CD4-positive, alpha-beta memory T cell (primary cell): ENCODE results near the gene RASGRP1. TPM values are rescaled to one million over a fixed set of nuclear protein-coding genes. Genes with fewer than 3 reads are reported as not detected.

ENCODE experiments used
- CTCF ChIA-PET: fragments of 350-600 bp; sonication (Branson Sonifier 250); formaldehyde crosslinking; loops from one replicate; lab custom pipeline; 2021; ENCODE audit warnings: inconsistent platforms; ENCODE audit not compliant: partially characterized antibody; lab: Charles Lee
- POLR2A ChIA-PET: fragments of 350-600 bp; sonication (Branson Sonifier 250); formaldehyde crosslinking; loops from one replicate; lab custom pipeline; 2021; ENCODE audit not compliant: partially characterized antibody; lab: Charles Lee
- DNase-seq, 5 donors: peaks; one replicate each; pipeline versions ENCODE4 v3.0.0 to v3.0.0-alpha.2; 2020 to 2022; ENCODE audit warnings: mixed read lengths in 1 of 5
- H3K27ac ChIP-seq: one replicate; pipeline ENCODE4 v1.7.0; 2013; ENCODE audit warnings: low read depth, low read length
- H3K27me3 ChIP-seq: 2 replicates; pipeline ENCODE4 v1.7.0; 2013; ENCODE audit warnings: mild to moderate bottlenecking, low read length, moderate library complexity; ENCODE audit not compliant: insufficient read depth
- H3K36me3 ChIP-seq: 2 replicates; pipeline ENCODE4 v1.7.0; 2013; ENCODE audit warnings: mild to moderate bottlenecking, low read length, moderate library complexity; ENCODE audit not compliant: insufficient read depth
- H3K4me1 ChIP-seq: 2 replicates; pipeline ENCODE4 v1.7.0; 2013; ENCODE audit warnings: mild to moderate bottlenecking, low read length, moderate library complexity; ENCODE audit not compliant: insufficient read depth
- H3K4me3 ChIP-seq, 2 donors: one replicate each; pipeline ENCODE4 v1.7.0; 2013; ENCODE audit warnings: low read length in 2 of 2, mild to moderate bottlenecking in 1 of 2
- H3K9me3 ChIP-seq, 2 donors: one replicate each; pipeline ENCODE4 v1.7.0; 2013; ENCODE audit warnings: low read length in 2 of 2, control low read depth in 1 of 2; ENCODE audit not compliant: control insufficient read depth in 1 of 2
- H3K27ac Mint-ChIP-seq, 7 donors: one replicate each; pipeline ENCODE4 v1.8.0; 2020 to 2021; ENCODE audit warnings: mixed read lengths in 7 of 7, mild to moderate bottlenecking in 6 of 7, inconsistent platforms in 3 of 7, moderate library complexity in 3 of 7
- H3K27me3 Mint-ChIP-seq, 2 donors: one replicate each; pipeline ENCODE4 v1.8.0; 2020 to 2021; ENCODE audit warnings: mixed read lengths in 2 of 2
- H3K36me3 Mint-ChIP-seq, 2 donors: one replicate each; pipeline ENCODE4 v1.8.0; 2020 to 2021; ENCODE audit warnings: mixed read lengths in 2 of 2, inconsistent platforms in 1 of 2, mild to moderate bottlenecking in 1 of 2
- H3K4me1 Mint-ChIP-seq, 4 donors: one replicate each; pipeline ENCODE4 v1.8.0; 2020 to 2021; ENCODE audit warnings: mixed read lengths in 4 of 4, mild to moderate bottlenecking in 1 of 4
- H3K4me3 Mint-ChIP-seq, 8 donors: one replicate each; pipeline ENCODE4 v1.8.0; 2020 to 2021; ENCODE audit warnings: mixed read lengths in 8 of 8, mild to moderate bottlenecking in 7 of 8, moderate library complexity in 6 of 8, inconsistent platforms in 3 of 8
- H3K9me3 Mint-ChIP-seq, 8 donors: one replicate each; pipeline ENCODE4 v1.8.0; 2020 to 2021; ENCODE audit warnings: mixed read lengths in 8 of 8, mild to moderate bottlenecking in 5 of 8, inconsistent platforms in 3 of 8, moderate library complexity in 1 of 8
- intact Hi-C: fragments of 100-400 bp; cut with micrococcal nuclease; formaldehyde crosslinking; loops from one replicate; pipeline ENCODE4 v1.15.1; 2023
- polyA plus RNA-seq, 2 donors: library from polyadenylated mRNA; unstranded; fragments of 300-500 nt; fragmentation: Illumina TruSeq; gene quantifications; one replicate each; pipeline ENCODE4 v1.2.3, GENCODE V29; 2021
- total RNA-seq, 2 experiments: library from RNA; stranded (reverse); gene quantifications; one replicate each; pipeline ENCODE4 v1.2.3, GENCODE V29; 2021

Gene RASGRP1
- total and polyA plus RNA-seq, 4 experiments from 2014 or later = 47.8 to 125 (median 104) TPM

DNA sequence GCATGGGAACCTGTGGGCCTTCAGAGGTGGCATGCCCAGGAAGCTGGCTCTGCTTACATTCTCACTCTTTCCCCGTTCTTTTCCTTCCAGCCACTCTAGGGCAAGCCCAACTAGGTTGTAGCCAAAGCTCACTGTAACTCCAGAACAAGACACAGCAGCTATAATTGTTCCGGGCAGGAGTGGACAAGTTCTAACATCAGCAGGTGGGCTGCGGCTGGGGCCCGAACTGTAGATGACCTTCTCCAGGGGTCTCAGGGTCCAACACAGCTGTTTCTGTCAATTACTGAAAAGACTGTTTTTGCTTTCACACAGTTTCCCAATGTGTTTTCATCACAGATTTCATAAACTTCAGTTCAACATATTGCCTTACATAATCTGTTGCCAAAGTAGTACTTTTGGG lies 11.5 kb downstream of the RASGRP1 start:
- CTCF ChIA-PET = interaction anchor here (0.7 to 4.4 kb wide), 7 partner anchors 10 to 147 kb away, joined by 3 to 57 read pairs (median 11); partner anchors contain the start of gene RASGRP1
- no peaks in the 10 kb centered on the region for H3K9me3 Mint-ChIP-seq

GRCh38 chr15:38551720-38552648 lies 12.6 kb downstream of the RASGRP1 start:
- intact Hi-C loops = loop anchor here (1.0 kb wide), 2 partner anchors 8 to 11 kb away; no protein-coding TSS in a partner anchor
- H3K4me1 Mint-ChIP-seq = peaks cover 81 to 94% (median 87%) of the 10 kb centered on the region in 4 donors
- H3K27ac Mint-ChIP-seq = peak overlapping the region; percentile 60 to 91 (median 87)
- no peaks in the 10 kb centered on the region for H3K27me3 Mint-ChIP-seq
- POLR2A ChIA-PET = interaction anchor here (0.7 to 7.3 kb wide), 12 partner anchors 9 to 136 kb away, joined by 3 to 74 read pairs (median 6); partner anchors contain the start of gene RASGRP1
- Histone ChIP-seq H3K36me3 (peaks cover 56% of the 10 kb centered on the region), H3K27ac (peak overlapping the region; percentile 28), H3K9me3 (no peaks in the 10 kb centered on the region), H3K4me3 (no peak overlapping the region), H3K27me3 (no peaks in the 10 kb centered on the region), H3K4me1 (peaks cover 100% of the 10 kb centered on the region)
- peak overlapping the region; percentile 57 to 83 (median 72) for H3K4me3 Mint-ChIP-seq
- peaks cover 0 to 2% (median 0%) of the 10 kb centered on the region in 8 donors for H3K9me3 Mint-ChIP-seq
- H3K36me3 Mint-ChIP-seq = peaks cover 48 to 82% of the 10 kb centered on the region in 2 donors
- DNase-seq = no peak
- CTCF ChIA-PET = interaction anchor here (0.8 to 4.4 kb wide), 8 partner anchors 10 to 148 kb away, joined by 3 to 57 read pairs (median 8); partner anchors contain the start of gene RASGRP1

More for the DNA sequence above, 11.5 kb downstream of the RASGRP1 start:
- H3K36me3 ChIP-seq = peaks cover 57% of the 10 kb centered on the region
- peak overlapping the region; percentile 29 to 99 (median 87) for H3K4me3 Mint-ChIP-seq
- no peak overlapping the region for H3K4me3 ChIP-seq
- no peaks in the 10 kb centered on the region for H3K27me3 Mint-ChIP-seq
- intact Hi-C loops = no loop called here
- no peak for DNase-seq
- no peaks in the 10 kb centered on the region for H3K27me3 ChIP-seq
- POLR2A ChIA-PET = interaction anchor here (1.4 to 7.3 kb wide), 10 partner anchors 9 to 135 kb away, joined by 3 to 74 read pairs (median 7); partner anchors contain the start of gene RASGRP1
- H3K4me1 ChIP-seq = peaks cover 100% of the 10 kb centered on the region
- H3K27ac Mint-ChIP-seq = peak overlapping the region; percentile 48 to 97 (median 79)
- H3K27ac ChIP-seq = peak overlapping the region; percentile 89
- peaks cover 81 to 94% (median 87%) of the 10 kb centered on the region in 4 donors for H3K4me1 Mint-ChIP-seq
- peaks cover 48 to 82% of the 10 kb centered on the region in 2 donors for H3K36me3 Mint-ChIP-seq
- H3K9me3 ChIP-seq = no peaks in the 10 kb centered on the region

- ChIA-PET CTCF (interaction anchor here (1.2 to 4.3 kb wide), 3 partner anchors 15 to 141 kb away, joined by 3 to 26 read pairs (median 9); partner anchors contain the start of gene RASGRP1), POLR2A (interaction anchor here (1.0 to 1.1 kb wide), 3 partner anchors 11 to 122 kb away, joined by 3 read pairs; no protein-coding TSS in a partner anchor)
- Histone ChIP-seq H3K27ac (no peak overlapping the region), H3K4me3 (no peak overlapping the region), H3K9me3 (no peaks in the 10 kb centered on the region), H3K36me3 (peaks cover 36% of the 10 kb centered on the region), H3K27me3 (no peaks in the 10 kb centered on the region), H3K4me1 (peaks cover 100% of the 10 kb centered on the region)
- Mint-ChIP-seq H3K27ac (peak overlapping the region; percentile 12 to 77 (median 55)), H3K4me1 (peaks cover 72 to 93% (median 82%) of the 10 kb centered on the region in 4 donors), H3K36me3 (peaks cover 58 to 74% of the 10 kb centered on the region in 2 donors), H3K27me3 (no peaks in the 10 kb centered on the region), H3K4me3 (peak overlapping the region in 5 of 8 donors; percentile 3 to 55 (median 19)), H3K9me3 (peaks cover 0 to 2% (median 0%) of the 10 kb centered on the region in 8 donors)
- intact Hi-C loops = no loop called here
- DNase-seq = no peak
Observed at GRCh38 chr15:38549222-38549621, 15.4 kb downstream of the RASGRP1 start.

DNA sequence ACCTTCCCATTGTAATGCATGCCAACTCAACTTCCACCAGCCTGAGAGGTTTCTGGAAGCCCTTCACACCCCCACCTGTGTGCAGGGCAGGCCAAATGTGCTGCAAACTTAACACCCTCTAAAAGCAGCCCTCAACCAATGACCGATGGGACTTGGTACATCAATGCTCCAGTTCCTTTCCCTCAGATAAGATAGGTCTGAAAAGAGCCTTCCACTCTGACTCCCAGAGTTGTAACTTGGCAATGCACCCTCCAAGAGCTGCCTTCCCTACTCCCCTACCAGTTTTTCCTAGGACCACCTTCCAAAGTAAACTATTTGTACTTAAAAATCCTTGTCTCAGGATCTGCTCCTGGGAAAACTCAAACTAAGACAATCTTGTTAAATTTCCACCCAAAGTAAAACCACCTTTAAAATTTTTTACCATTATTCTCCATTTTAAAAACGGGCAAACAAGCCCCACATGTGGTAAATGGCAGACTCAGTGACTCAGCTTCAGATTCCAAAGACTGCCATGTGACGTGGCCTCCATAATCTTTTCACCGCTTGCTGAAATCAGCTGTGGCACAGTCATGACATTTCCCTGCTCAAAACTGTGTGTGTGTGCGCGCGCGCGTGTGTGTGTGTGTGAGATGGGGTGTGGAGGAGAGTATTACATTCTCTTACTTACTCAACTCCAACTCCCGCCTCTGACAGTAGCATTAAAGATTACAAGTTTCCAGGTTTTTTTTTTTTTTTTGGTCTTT lies 17.2 kb downstream of the RASGRP1 start:
- intact Hi-C loops = no loop called here
- no peak for DNase-seq
- H3K36me3 Mint-ChIP-seq = peaks cover 53 to 73% of the 10 kb centered on the region in 2 donors

GRCh38 chr15:38545179-38545578 lies 19.4 kb downstream of the RASGRP1 start:
- Mint-ChIP-seq H3K27me3 (no peaks in the 10 kb centered on the region), H3K4me1 (peaks cover 71 to 96% (median 87%) of the 10 kb centered on the region in 4 donors), H3K9me3 (peaks cover 0 to 2% (median 0%) of the 10 kb centered on the region in 8 donors), H3K4me3 (peak overlapping the region in 4 of 8 donors; percentile 2 to 26 (median 12)), H3K36me3 (peaks cover 60 to 71% of the 10 kb centered on the region in 2 donors), H3K27ac (peak overlapping the region in 6 of 7 donors; percentile 10 to 94 (median 70))
- no peak overlapping the region for H3K4me3 ChIP-seq
- CTCF ChIA-PET = interaction anchor here (1.4 to 2.2 kb wide), 3 partner anchors 18 to 154 kb away, joined by 5 to 6 read pairs (median 5); no protein-coding TSS in a partner anchor
- H3K36me3 ChIP-seq = peaks cover 28% of the 10 kb centered on the region
- H3K27ac ChIP-seq = no peak overlapping the region
- intact Hi-C loops = loop anchor here (2.0 kb wide), 1 partner anchor 14 kb away; no protein-coding TSS in a partner anchor
- no peaks in the 10 kb centered on the region for H3K27me3 ChIP-seq
- H3K9me3 ChIP-seq = no peaks in the 10 kb centered on the region
- peaks cover 98% of the 10 kb centered on the region for H3K4me1 ChIP-seq
- no peak for DNase-seq
- POLR2A ChIA-PET = interaction anchor here (0.7 to 2.8 kb wide), 5 partner anchors 9 to 145 kb away, joined by 3 to 9 read pairs (median 3); no protein-coding TSS in a partner anchor

More for the DNA sequence above, 17.2 kb downstream of the RASGRP1 start:
- no peak overlapping the region for H3K27ac ChIP-seq
- peaks cover 98% of the 10 kb centered on the region for H3K4me1 ChIP-seq
- peak overlapping the region; percentile 65 to 91 (median 80) for H3K27ac Mint-ChIP-seq
- peak overlapping the region in 5 of 8 donors; percentile 15 to 63 (median 20) for H3K4me3 Mint-ChIP-seq
- POLR2A ChIA-PET = interaction anchor here (1.6 to 2.4 kb wide), 2 partner anchors 16 to 124 kb away, joined by 3 to 8 read pairs; no protein-coding TSS in a partner anchor
- no peak overlapping the region for H3K4me3 ChIP-seq
- CTCF ChIA-PET = interaction anchor here (1.1 to 2.5 kb wide), 4 partner anchors 16 to 152 kb away, joined by 3 to 9 read pairs (median 6); partner anchors contain the start of gene RASGRP1
- no peaks in the 10 kb centered on the region for H3K27me3 Mint-ChIP-seq
- no peaks in the 10 kb centered on the region for H3K9me3 ChIP-seq
- H3K4me1 Mint-ChIP-seq = peaks cover 65 to 90% (median 80%) of the 10 kb centered on the region in 4 donors
- peaks cover 28% of the 10 kb centered on the region for H3K36me3 ChIP-seq
- no peaks in the 10 kb centered on the region for H3K27me3 ChIP-seq
- H3K9me3 Mint-ChIP-seq = peaks cover 0 to 2% (median 0%) of the 10 kb centered on the region in 8 donors

DNA sequence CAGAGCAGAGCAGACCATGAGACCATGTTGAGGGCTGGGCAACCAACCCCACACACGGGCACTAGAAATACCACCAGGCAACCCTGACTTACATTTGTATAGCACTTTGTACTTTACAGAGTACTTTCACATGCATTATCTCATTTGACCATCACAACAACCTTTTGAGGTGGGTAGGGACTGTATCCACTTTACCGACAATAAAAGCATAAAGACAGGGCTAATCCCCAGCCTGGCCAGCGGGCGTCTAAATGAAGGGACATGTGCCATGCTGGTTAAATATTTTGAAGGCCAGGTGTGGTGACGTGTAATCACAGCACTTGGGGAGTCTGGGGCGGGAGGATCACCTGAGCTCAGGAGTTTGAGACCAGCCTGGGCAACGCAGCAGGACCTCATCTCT lies 23.6 kb downstream of the RASGRP1 start:
- Histone ChIP-seq H3K27ac (no peak overlapping the region), H3K4me1 (peaks cover 94% of the 10 kb centered on the region), H3K36me3 (peaks cover 5% of the 10 kb centered on the region), H3K4me3 (no peak overlapping the region), H3K27me3 (no peaks in the 10 kb centered on the region), H3K9me3 (no peaks in the 10 kb centered on the region)
- Mint-ChIP-seq H3K9me3 (no peaks in the 10 kb centered on the region), H3K27me3 (no peaks in the 10 kb centered on the region), H3K4me1 (peaks cover 73 to 100% (median 88%) of the 10 kb centered on the region in 4 donors), H3K27ac (peak overlapping the region; percentile 64 to 90 (median 88)), H3K4me3 (peak overlapping the region in 7 of 8 donors; percentile 10 to 79 (median 40)), H3K36me3 (peaks cover 34 to 65% of the 10 kb centered on the region in 2 donors)
- intact Hi-C loops = loop anchor here (1.0 kb wide), 1 partner anchor 10 kb away; no protein-coding TSS in a partner anchor
- no peak for DNase-seq
- ChIA-PET POLR2A (interaction anchor here (1.0 to 2.6 kb wide), 7 partner anchors 8 to 149 kb away, joined by 5 to 17 read pairs (median 7); partner anchors contain the start of gene RASGRP1), CTCF (interaction anchor here (0.8 to 3.7 kb wide), 6 partner anchors 8 to 158 kb away, joined by 3 to 22 read pairs (median 12); partner anchors contain the start of gene RASGRP1)
